Left ventricle myocardium superior (tissue), 1 donor: ENCODE measurements around the gene NHEJ1. TPM values are rescaled to one million over a fixed set of nuclear protein-coding genes. Genes with fewer than 3 reads are reported as not detected.
A peak's percentile ranks its signal among the peaks of the same experiment; 100 is the strongest.

Experiments used
- ATAC-seq: fragments of 200-7000 bp; cut with Tn5 transposase; one replicate; pipeline ENCODE4 v1.9.1; 2020; ENCODE audit warnings: mild to moderate bottlenecking, moderate library complexity
- DNase-seq: peaks from one replicate; pipeline ENCODE4 v3.0.0-alpha.2; 2020
- intact Hi-C: fragments of 100-400 bp; cut with micrococcal nuclease; formaldehyde crosslinking; loops from one replicate; pipeline ENCODE4 v1.11.0; 2022
- total RNA-seq: library from RNA; stranded (reverse); fragmentation: NEBNext Ultra II Directional; extraction: Animal tissue kit (Norgen Biotek cat#: 25700); gene quantifications from one replicate; pipeline ENCODE4 v1.2.1, GENCODE V29; 2021
- donor health status: DM: no; HTN: yes; CAD: no; lungs with severe emphysema.

NHEJ1 gene
- total RNA-seq, 1 donor from 2014 or later: 7.0 TPM

- intact Hi-C loops: no loop called here
- ATAC-seq: no peak
- no peak for DNase-seq
These were observed 84.4 kb downstream of the NHEJ1 start for GRCh38 chr2:219076253-219076652.

- ATAC-seq (no peak), DNase-seq (no peak)
- intact Hi-C loops: no loop called here
These were observed 87.0 kb downstream of the NHEJ1 start for GRCh38 chr2:219073413-219074129.

- intact Hi-C loops: no loop called here
- DNase-seq: no peak
- ATAC-seq: no peak
These were observed 87.8 kb downstream of the NHEJ1 start for GRCh38 chr2:219072741-219073250.

- intact Hi-C loops: no loop called here
- ATAC-seq: no peak
These were observed 89.3 kb downstream of the NHEJ1 start for GRCh38 chr2:219071131-219071816.

GRCh38 chr2:219065484-219065883 is 95.1 kb downstream of the NHEJ1 start:
- intact Hi-C loops: no loop called here
- ATAC-seq (no peak), DNase-seq (no peak)

More at GRCh38 chr2:219071131-219071816, 89.3 kb downstream of the NHEJ1 start:
- no peak for DNase-seq

DNA sequence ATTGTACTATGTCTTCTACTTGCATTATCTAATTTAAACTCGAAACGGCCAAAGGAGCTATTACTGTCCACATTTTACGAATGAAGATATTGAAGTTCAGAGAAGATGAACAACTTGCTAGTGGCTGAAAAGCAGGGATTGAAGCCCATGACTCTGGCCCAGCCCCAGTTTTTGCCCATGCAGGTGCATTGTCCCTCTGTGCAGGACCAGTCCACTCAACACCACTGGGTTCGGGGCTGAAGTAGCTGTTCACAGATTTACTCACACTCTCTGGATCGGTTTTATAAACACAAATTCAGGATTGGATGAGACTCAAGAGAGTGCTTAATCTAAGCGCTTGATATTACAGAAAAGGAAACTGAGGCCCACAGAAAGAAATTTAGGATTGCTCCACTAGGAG is 98.5 kb downstream of the NHEJ1 start:
- intact Hi-C loops: no loop called here
- ATAC-seq (no peak), DNase-seq (no peak)

- intact Hi-C loops: no loop called here
- DNase-seq (no peak), ATAC-seq (no peak)
These were observed 99.5 kb downstream of the NHEJ1 start, which contains the start of gene IHH for GRCh38 chr2:219060821-219061791. TSS of gene IHH (minus strand) at chr2:219060921. CDS start at chr2:219060467, 454 bp downstream.

DNA sequence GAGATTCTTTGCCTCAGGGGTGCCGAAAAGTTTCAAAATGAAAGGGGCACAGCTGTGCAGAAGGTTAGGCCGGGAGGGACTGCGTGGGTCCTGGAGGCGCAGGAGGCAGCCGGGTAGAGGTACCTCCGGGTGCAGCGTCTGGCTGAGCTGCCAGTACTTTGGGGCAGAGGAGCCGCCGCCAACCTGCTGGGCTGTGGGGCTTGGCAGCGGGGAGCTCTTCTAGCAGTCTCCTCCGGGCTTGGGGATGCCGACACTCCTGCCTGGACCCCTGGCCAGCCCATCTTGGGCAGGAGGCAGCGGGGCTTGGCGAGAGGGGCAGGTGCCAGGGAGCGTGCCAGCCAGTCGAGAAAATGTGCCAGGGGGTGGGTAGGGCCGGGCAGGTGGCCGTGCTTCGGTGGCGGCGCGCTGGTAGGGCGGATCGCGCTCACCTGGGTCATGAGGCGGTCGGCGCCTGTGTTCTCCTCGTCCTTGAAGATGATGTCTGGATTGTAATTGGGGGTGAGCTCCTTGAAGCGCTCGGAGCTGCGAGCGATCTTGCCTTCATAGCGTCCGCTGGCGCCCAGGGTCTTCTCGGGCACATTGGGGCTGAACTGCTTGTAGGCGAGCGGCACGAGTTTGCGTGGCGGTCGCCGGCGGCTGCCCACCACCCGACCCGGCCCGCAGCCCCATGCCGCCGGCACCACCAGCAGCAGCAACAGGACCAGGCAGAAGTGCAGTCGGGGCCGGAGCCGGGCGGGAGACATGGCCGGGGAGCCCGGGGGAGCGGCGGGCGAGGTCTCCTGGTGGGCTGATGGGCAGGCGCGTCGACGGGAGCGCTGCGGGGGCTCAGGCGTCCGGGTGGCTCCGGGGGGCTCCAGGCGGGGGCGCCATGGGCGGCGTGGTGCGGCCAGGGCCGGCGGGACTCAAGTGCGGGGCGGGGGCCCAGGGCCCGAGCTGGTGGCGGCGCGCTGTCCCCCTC is 100.6 kb downstream of the NHEJ1 start:
- ATAC-seq (no peak), DNase-seq (no peak)
- intact Hi-C loops: loop anchor here (5.0 kb wide), 1 partner anchor 57 kb away; no protein-coding TSS in a partner anchor

DNA sequence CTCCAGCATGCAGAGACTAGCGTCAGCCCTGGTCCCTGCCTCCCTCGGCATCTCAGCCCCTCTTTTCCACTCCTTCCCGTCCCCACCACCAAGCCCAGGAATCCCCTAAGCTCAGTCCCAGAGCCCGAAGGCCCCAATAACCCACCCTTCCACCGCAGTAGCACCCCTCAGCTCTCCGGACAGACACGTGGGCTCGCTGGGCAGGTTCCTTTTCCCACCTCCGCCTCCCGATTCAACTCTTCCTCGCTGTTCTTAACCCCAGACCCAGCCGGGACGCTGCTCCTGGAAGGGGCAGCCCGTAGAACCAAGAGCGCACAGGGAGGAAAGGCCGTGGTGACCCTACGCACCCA is 101.3 kb downstream of the NHEJ1 start:
- no peak for DNase-seq
- intact Hi-C loops: loop anchor here (5.0 kb wide), 1 partner anchor 58 kb away; no protein-coding TSS in a partner anchor
- ATAC-seq: no peak

- peak; percentile 78 for ATAC-seq
These were observed 101.9 kb downstream of the NHEJ1 start for GRCh38 chr2:219058541-219059374.

DNA sequence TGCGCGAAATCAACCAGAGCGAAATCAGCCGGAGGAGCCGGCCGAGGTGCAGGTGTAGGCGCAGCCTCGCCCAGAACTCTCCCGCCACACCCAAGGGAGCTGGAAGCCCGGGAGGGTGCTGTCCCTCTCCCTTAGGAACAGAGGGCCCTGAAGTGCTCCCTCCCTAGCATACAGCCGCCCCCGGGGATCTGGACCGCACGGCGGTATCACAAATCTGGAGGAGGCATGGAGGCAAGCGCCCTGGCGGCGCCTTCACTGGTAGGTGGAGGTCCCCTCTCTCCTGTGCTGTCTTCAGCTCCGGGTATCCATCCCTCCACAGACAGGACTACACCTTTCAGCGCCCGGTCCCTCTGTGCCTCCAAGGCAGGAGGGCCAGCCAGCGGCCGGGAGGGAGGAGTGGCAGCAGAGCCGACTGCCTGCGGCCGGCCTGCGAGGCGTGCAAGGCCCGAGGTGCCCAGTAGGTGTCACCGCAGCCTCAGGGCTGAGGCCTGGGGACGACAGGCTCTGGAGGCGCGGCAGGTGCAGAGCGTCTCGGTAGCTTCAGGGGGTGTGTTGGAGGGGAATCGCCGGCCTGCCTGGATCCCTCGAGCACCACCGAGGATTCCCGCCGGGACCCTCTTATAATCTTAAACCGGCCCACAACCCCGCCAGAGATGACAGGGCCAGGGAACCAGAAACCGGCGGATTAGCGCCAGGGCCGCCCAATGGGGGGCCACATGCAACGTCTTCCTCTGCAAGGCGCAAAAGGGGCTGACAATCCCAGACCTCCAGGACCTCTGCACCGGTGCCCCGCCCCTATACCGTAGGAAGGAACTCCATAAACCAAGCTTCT is 102.7 kb downstream of the NHEJ1 start:
- DNase-seq (peak; percentile 88), ATAC-seq (peak; percentile 97)

More at GRCh38 chr2:219058541-219059374, 101.9 kb downstream of the NHEJ1 start:
- peak; percentile 74 for DNase-seq
- intact Hi-C loops: loop anchor here (5.0 kb wide), 1 partner anchor 59 kb away; no protein-coding TSS in a partner anchor

GRCh38 chr2:219056896-219057708 is 103.5 kb downstream of the NHEJ1 start:
- intact Hi-C loops: loop anchor here (5.0 kb wide), 1 partner anchor 60 kb away; no protein-coding TSS in a partner anchor
- no peak for DNase-seq

More for the DNA sequence above, 102.7 kb downstream of the NHEJ1 start:
- intact Hi-C loops: loop anchor here (5.0 kb wide), 1 partner anchor 59 kb away; no protein-coding TSS in a partner anchor

DNA sequence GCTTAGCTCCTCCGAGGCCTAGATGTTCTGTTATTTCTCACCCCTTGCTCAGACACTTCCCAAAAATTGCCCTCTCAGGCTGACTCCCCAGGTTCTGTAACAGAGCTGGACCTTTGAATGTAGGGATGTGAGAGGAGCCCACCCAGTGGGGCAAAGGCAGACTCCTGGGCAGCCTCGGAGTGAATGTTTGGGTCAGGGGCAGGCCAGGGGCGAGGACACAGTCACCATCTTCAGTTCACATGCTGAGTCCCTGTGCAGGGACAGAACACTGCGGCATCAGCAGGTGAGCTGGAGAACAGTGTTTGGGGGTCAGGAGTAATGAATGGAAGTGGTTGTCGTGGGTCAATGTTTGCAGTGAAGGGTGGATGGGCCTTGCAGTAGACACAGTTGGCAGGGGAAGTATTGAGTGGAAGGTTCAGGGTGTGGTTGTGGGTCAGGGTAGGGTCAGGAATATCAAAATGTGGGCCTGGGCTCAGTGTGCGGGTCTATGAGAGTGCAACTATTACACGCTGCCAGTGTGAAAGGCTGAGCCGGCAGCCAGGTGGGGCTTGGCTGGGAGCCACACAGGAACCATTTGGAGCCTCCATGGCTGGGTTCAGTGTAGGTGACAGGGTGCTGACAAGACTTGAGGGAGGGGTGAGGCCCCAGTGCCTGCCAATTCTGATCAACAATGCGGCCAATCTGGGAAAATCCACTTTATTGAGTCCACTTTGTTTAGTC is 104.3 kb downstream of the NHEJ1 start:
- ATAC-seq (no peak), DNase-seq (no peak)
- intact Hi-C loops: loop anchor here (5.0 kb wide), 1 partner anchor 61 kb away; no protein-coding TSS in a partner anchor

More at GRCh38 chr2:219056896-219057708, 103.5 kb downstream of the NHEJ1 start:
- no peak for ATAC-seq
